Measurements from ENCODE around the gene WWP2.
"Not testable (repeated sequence)": the region's sequence is repeated elsewhere in the genome, so short reads cannot be mapped to it uniquely, and the experiment has no call there.

The WWP2 gene

DNA sequence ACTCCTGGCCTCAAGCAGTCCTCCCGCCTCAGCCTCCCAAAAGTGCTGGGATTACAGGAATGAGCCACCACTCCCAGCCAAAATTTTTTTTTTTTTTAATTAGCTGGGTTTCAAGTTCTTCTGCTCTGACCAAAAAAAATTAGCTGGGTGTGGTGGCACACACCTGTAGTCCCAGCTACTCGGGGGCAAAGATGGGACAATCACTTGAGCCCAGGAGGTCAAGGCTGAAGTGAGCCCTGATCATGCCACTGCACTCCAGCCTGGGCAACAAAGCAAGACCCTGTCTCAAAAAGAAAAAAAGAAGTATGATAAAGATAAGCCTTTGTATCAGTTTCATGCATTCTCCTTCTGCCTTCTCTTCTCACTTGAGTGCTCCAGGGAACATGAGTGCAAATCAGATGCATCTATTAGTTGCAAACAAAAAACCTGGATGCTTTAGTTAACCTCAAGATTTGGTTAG, 37.7 kb upstream of the WWP2 start:
- H3K4me3 ChIP-seq (ENCODE audit: low read depth, low read length): peak overlapping the region; percentile 79
- TF ChIP-seq, protein P1, sequence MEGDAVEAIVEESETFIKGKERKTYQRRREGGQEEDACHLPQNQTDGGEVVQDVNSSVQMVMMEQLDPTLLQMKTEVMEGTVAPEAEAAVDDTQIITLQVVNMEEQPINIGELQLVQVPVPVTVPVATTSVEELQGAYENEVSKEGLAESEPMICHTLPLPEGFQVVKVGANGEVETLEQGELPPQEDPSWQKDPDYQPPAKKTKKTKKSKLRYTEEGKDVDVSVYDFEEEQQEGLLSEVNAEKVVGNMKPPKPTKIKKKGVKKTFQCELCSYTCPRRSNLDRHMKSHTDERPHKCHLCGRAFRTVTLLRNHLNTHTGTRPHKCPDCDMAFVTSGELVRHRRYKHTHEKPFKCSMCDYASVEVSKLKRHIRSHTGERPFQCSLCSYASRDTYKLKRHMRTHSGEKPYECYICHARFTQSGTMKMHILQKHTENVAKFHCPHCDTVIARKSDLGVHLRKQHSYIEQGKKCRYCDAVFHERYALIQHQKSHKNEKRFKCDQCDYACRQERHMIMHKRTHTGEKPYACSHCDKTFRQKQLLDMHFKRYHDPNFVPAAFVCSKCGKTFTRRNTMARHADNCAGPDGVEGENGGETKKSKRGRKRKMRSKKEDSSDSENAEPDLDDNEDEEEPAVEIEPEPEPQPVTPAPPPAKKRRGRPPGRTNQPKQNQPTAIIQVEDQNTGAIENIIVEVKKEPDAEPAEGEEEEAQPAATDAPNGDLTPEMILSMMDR (IDR thresholded peaks at IDR 0.05; ENCODE audit: low read depth, low read length): no peak

DNA sequence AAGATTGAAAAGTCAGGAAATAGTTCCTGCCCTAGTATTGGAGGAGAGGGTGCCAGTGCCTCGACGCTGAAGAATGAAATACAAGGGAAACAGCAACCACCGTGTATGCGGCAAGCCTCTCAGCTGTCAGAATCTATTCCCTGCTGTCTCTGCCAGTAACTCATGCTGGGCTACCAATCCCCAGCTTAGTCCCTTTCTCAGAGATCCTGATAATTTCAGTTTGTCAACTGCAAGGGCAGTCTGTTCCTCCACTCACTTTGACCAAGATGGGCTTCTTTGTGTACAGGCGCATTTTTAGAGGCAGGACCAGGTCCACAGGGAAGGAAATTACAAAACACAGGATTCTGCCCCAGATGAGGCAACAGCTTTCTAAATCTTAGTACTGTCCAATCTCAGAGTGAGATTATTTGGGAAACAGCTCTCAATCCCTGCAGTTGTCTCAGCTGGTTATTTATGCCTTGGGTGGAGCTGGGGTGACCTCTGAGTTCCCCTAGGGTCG, 37.1 kb upstream of the WWP2 start:
- H3K4me3 ChIP-seq (ENCODE audit: low read depth, low read length): peak overlapping the region; percentile 79

DNA sequence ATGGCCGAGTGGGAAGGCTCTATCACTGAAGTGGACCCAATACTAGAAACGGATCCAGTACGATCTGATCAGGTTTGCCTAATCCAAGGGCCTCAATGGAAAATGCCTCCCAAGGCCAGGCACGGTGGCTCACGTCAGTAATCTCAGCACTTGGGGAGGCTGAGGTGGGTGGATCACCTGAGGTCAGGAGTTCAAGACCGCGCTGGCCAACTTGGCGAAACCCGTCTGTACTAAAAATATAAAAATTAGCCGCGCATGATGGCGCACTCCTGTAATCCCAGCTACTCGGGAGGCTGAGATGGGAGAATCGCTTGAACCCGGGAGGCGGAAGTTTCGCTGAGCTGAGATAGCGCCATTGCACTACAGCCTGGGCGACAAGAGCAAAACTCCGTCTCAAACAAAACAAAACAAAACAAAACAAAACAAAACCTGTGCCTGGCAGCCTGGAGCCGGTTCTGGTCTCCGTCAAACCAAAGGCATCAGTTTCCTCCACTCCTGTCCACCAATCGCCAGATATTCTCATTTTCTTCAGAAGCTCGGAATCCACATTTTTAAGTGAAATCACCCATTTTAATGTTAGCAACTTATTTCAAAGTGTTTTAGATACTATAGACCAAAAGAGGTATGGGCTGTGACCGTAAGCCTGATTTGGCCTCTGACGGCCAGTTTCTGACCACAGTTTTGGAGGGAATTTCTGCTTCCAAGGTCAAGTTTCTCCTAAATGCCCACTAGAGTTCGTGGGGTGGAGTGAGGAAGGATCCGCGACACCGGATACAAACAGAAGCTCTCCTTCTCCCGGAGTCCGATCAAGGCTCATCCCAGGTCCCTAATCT, 36.4 kb upstream of the WWP2 start:
- TF ChIP-seq, protein P1 (IDR thresholded peaks at IDR 0.05; ENCODE audit: low read depth, low read length): no peak
- H3K4me3 ChIP-seq (ENCODE audit: low read depth, low read length): peak overlapping the region; percentile 79

More for the DNA sequence above, 37.1 kb upstream of the WWP2 start:
- TF ChIP-seq, protein P1 (IDR thresholded peaks at IDR 0.05; ENCODE audit: low read depth, low read length): no peak

DNA sequence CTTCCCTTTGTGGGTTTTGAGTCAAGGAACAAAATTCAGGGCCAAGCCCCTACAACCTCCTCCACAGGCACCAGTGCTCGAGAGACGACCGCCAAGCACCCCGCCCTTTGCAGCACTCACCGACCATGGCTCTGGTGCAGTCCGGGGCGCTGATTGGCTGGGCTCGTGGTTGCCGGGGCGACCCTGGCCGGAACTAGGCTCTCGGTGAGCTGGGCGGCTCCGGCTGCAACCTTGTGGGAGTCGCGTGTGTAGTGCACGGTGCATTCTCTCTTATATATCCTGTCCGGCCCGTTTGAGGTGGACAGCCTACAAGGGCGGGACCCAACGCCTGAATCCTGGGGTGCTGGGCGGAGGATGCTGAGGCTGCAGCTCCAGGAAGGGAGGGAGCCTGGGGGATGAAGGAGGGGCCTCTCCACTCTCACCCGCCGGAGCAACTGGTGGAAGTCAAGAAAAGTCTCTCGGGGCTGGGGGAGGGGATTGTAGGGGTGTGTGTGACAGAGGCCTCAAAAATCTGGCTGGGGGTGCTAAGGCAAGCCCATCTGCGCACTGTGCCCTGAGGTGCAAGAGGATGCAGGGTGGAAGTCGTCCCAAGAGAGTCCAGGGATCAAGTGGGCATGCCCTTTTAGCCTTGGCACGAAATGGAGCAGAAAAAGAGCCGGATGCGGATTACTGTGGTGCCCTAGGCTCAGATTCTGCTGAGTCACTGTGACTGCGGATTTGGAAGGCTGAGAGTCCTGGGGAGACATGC, 35.6 kb upstream of the WWP2 start, which contains the start of gene NQO1:
TSS of gene NQO1 (minus strand) at position 248 of the 748 bp plus-strand sequence. CDS start at position 127, 121 bp downstream.
- peak within 1 kb of the TSS; percentile 79 for H3K4me3 ChIP-seq (ENCODE audit: low read depth, low read length)
- TF ChIP-seq, protein P1 (IDR thresholded peaks at IDR 0.05; ENCODE audit: low read depth, low read length): no peak

DNA sequence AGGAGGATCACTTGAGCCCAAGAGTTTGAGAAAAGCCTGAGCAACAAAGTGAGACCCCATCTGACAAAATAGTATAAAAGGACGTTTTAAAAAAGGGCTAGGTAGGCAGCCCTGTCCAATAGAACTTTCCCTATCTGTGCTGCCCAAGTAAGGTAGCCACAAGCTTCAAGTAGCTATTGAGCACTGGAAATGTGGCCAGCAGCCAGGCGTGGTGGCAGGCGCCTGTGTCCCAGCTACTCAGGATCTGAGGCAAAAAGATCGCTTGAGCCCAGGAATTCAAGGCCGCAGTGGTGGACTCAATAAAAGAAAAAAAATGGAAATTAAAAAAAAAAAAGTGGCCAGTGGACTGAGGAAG, 34.2 kb upstream of the WWP2 start:
- peak overlapping the region; percentile 79; the same call in 1 of the 2 replicates for H3K4me3 ChIP-seq (ENCODE audit: low read depth, low read length)
- TF ChIP-seq, protein P1 (IDR thresholded peaks at IDR 0.05; ENCODE audit: low read depth, low read length): no peak

DNA sequence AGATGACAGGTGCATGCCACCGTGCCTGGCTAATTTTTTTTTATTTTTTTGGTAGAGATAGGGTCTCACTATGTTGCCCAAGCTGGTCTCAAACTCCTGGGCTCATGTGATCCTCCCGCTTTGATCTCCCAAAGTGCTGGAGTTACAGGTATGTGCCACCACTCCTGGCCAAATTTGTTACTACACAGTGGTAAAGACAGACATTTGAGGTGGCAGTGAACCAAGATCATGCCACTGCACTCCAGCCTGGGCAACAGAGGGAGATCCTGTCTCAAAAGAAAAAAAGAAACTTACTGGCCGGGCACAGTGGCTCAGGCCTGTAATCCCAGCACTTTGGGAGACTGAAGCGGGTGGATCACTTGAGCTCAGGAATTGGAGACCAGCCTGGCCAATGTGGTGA, 33.1 kb upstream of the WWP2 start:
- H3K4me3 ChIP-seq (ENCODE audit: low read depth, low read length): not testable (repeated sequence)

DNA sequence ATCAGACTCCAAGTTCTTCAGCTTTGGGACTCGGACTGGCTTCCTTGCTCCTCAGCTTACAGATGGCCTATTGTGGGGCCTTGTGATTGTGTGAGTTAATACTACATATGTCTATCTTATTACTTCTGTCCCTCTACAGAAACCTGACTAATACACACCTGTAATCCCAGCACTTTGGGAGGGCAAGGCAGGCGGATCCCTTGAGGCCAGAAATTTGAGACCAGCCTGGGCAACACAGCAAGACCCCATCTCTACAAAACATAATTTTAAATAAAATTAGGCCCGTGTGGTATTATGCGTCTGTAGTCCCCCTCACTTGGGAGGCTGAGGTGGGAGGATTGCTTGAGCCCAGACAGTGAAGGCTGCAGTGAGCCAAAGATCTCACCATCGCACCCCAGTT, 30.9 kb upstream of the WWP2 start:
- H3K4me3 ChIP-seq (ENCODE audit: low read depth, low read length): not testable (repeated sequence)

DNA sequence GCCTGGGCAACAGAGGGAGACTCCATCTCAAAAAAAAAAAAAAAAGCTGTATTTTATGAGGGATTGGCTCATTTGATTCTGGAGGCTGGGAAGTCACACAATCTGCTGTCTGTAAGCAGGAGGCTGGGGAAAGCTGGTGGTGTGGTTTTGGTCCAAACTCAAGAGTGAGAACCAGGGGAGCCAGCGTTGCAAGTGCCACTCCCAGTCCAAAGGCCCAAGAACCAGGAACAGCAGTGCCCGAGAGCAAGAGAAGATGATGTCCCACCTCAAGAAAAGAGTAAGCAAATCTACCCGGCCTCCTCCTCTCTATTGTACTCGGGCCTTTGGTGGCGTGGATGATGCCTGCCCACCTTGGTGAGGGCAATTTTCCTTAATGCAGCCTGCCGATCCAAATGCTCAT, 30.0 kb upstream of the WWP2 start:
- H3K4me3 ChIP-seq (ENCODE audit: low read depth, low read length): no peak overlapping the region
- TF ChIP-seq, protein P1 (IDR thresholded peaks at IDR 0.05; ENCODE audit: low read depth, low read length): no peak
